Heart right ventricle (tissue), 16 donors: Measurements from ENCODE around the gene RNF151. TPM values are rescaled to one million over a fixed set of nuclear protein-coding genes. Genes with fewer than 3 reads are reported as not detected.
A peak's percentile ranks its signal among the peaks of the same experiment; 100 is the strongest.

Source experiments
- ATAC-seq, 8 donors: fragments of 200-7000 bp; cut with Tn5 transposase; one replicate each; pipeline ENCODE4 v1.9.1; 2020; ENCODE audit warnings: mild to moderate bottlenecking in 8 of 8, moderate library complexity in 8 of 8, moderate number of reproducible peaks in 1 of 8
- DNase-seq, 2 donors: peaks; one replicate each; pipeline ENCODE4 v3.0.0-alpha.2; 2020
- H3K27ac ChIP-seq, 10 donors: fragments of 200-600 bp; sonication (generic) in 2 of 10; one replicate each; pipeline versions ENCODE4 v1.5.0 to v1.8.0; 2020 to 2022; ENCODE audit warnings: mild to moderate bottlenecking in 3 of 10
- H3K27me3 ChIP-seq, 7 donors: fragments of 200-600 bp; one replicate each; pipeline ENCODE4 v1.8.0; 2021 to 2022; ENCODE audit warnings: mild to moderate bottlenecking in 2 of 7
- H3K36me3 ChIP-seq, 9 donors: fragments of 200-600 bp; sonication (generic) in 1 of 9; one replicate each; pipeline versions ENCODE4 v1.5.0 to v1.8.0; 2020 to 2022; ENCODE audit warnings: mild to moderate bottlenecking in 2 of 9
- H3K4me1 ChIP-seq, 9 donors: fragments of 200-600 bp; sonication (generic) in 1 of 9; one replicate each; pipeline versions ENCODE4 v1.5.0 to v1.8.0; 2020 to 2022; ENCODE audit warnings: mild to moderate bottlenecking in 4 of 9
- H3K4me3 ChIP-seq, 10 donors: fragments of 200-600 bp; sonication (generic) in 2 of 10; one replicate each; pipeline versions ENCODE4 v1.5.0 to v1.8.0; 2020 to 2022; ENCODE audit warnings: mild to moderate bottlenecking in 7 of 10, moderate library complexity in 2 of 10
- H3K9me3 ChIP-seq, 11 donors: fragments of 200-600 bp in 10 of 11; sonication (generic) in 2 of 11; one replicate each; pipeline versions ENCODE4 v1.5.0 to v1.8.0; 2013 to 2022; ENCODE audit warnings: mild to moderate bottlenecking in 2 of 11, control low read depth in 1 of 11, moderate library complexity in 1 of 11
- CTCF ChIP-seq, 9 donors: fragments of 200-600 bp; sonication (generic) in 2 of 9; IDR thresholded peaks; one replicate each; pipeline versions ENCODE4 v1.5.0 to v1.8.0; 2021 to 2022; ENCODE audit warnings: antibody characterized with exemption in 9 of 9, mild to moderate bottlenecking in 5 of 9, moderate library complexity in 1 of 9
- WGBS, 2 donors: extraction: QIAGEN DNeasy Blood & Tissue Kit; methylation state at CpG; one replicate each; pipeline ENCODE4 v1.1.7; 2013; ENCODE audit warnings: inconsistent platforms in 1 of 2; 5-methylcytosine and 5-hydroxymethylcytosine counted together
- intact Hi-C, 10 donors: fragments of 100-400 bp; cut with DNase I; formaldehyde crosslinking; loops; one replicate each; pipeline versions ENCODE4 v1.11.1 to v1.14.2; 2022
- polyA plus RNA-seq, 2 donors: library from polyadenylated mRNA; stranded (reverse); fragments of 200-250 nt; gene quantifications; one replicate each; pipeline ENCODE4 v1.2.3, GENCODE V29; 2013
- total RNA-seq, 10 donors: library from RNA; stranded (reverse); fragmentation: NEBNext Ultra II Directional in 3 of 10; extraction: Animal tissue kit (Norgen Biotek cat#: 25700) in 3 of 10; gene quantifications; one replicate each; pipeline versions ENCODE4 v1.2.1 to v1.2.4, GENCODE V29; 2021 to 2023
- donor health status: Arrhythmogenic right ventricular cardiomyopathy.
- donor health status: ischemic (EF 13 %, LVEDD 7.1; RV severe dilation, severe dysfunction).
- donor health status: healthy with polysubstance abuse.
- donor health status: DM: no; HTN: yes; CAD: no.
- donor health status: DM: no; HTN: no; CAD: no.
- donor health status: ischemic (EF 25% LVEDD 6.9; RV normal size, moderate dysfunction).
- donor health status: ischemic (EF 25% LVEDD 5.7; RV mildly dilated, moderate dysfunction).
- donor health status: healthy.
- donor health status: DM: yes; HTN: yes; CAD: no.
- donor health status: Ischemic cardiomyopathy.
- donor health status: ischemic (EF 35%, LVEDD 5.7; RV mildly dilated, moderate dysfunction).
- donor health status: nonischemic (EF 11% LVEDD 7.7; RV severe dilation, severe dysfunction).
- donor health status: DM: yes; HTN: yes; CAD: no.
- donor health status: PGD.
- donor health status: ischemic (EF 29% LVEDD 5.4; RV normal size, mild dysfunction).
- donor health status: nonischemic (EF 23%, LVEDD 6.1; RV moderate dilation, normal function).

Gene RNF151
- total and polyA plus RNA-seq, 12 donors = not detected

GRCh38 chr16:1992704-1993317, 26.2 kb downstream of the RNF151 start:
- peaks cover 12 to 40% (median 36%) of the 10 kb centered on the region in 7 donors for H3K27me3 ChIP-seq
- H3K36me3 ChIP-seq = peaks cover 0 to 18% (median 11%) of the 10 kb centered on the region in 9 donors
- 42 to 52% methylated on average over 35 to 50 of the region's 50 CpGs for WGBS, 2 donors
- intact Hi-C loops = no loop called here
- H3K4me3 ChIP-seq = peak overlapping the region in 7 of 10 donors; percentile 39 to 60 (median 53)
- peak in 4 of 8 donors; percentile 0 to 25 (median 2) for ATAC-seq
- no peaks in the 10 kb centered on the region for H3K9me3 ChIP-seq
- no peak overlapping the region for H3K27ac ChIP-seq
- DNase-seq = no peak
- H3K4me1 ChIP-seq = peaks cover 5 to 27% (median 22%) of the 10 kb centered on the region in 9 donors
- TF ChIP-seq CTCF (IDR thresholded peaks at IDR 0.05) = no peak

GRCh38 chr16:1993731-1994131, 27.1 kb downstream of the RNF151 start:
- ATAC-seq (no peak), DNase-seq (no peak)
- H3K4me1 ChIP-seq = peaks cover 5 to 31% (median 22%) of the 10 kb centered on the region in 9 donors
- 69 to 76% methylated on average over 2 of the region's 2 CpGs for WGBS, 2 donors
- no peak overlapping the region for H3K27ac ChIP-seq
- TF ChIP-seq CTCF (IDR thresholded peaks at IDR 0.05) = no peak
- H3K9me3 ChIP-seq = no peaks in the 10 kb centered on the region
- peaks cover 0 to 27% (median 18%) of the 10 kb centered on the region in 9 donors for H3K36me3 ChIP-seq
- peaks cover 12 to 32% (median 26%) of the 10 kb centered on the region in 7 donors for H3K27me3 ChIP-seq
- intact Hi-C loops = no loop called here
- no peak overlapping the region for H3K4me3 ChIP-seq

- no peak for TF ChIP-seq CTCF (IDR thresholded peaks at IDR 0.05)
- Histone ChIP-seq H3K4me3 (no peak overlapping the region), H3K27ac (no peak overlapping the region), H3K4me1 (peaks cover 0 to 5% (median 0%) of the 10 kb centered on the region in 9 donors), H3K27me3 (no peaks in the 10 kb centered on the region), H3K36me3 (peaks cover 16 to 67% (median 57%) of the 10 kb centered on the region in 9 donors), H3K9me3 (no peaks in the 10 kb centered on the region)
- DNase-seq (no peak), ATAC-seq (peak in 1 of 8 donors; percentile 10)
- WGBS, 2 donors = 89 to 90% methylated on average over 25 to 26 of the region's 26 CpGs
- intact Hi-C loops = no loop called here
Observed at GRCh38 chr16:1997494-1998359, 31.1 kb downstream of the RNF151 start.

- Histone ChIP-seq H3K36me3 (peaks cover 16 to 74% (median 63%) of the 10 kb centered on the region in 9 donors), H3K9me3 (no peaks in the 10 kb centered on the region), H3K27me3 (no peaks in the 10 kb centered on the region), H3K4me3 (no peak overlapping the region), H3K27ac (no peak overlapping the region), H3K4me1 (peaks cover 0 to 9% (median under 1%) of the 10 kb centered on the region in 9 donors)
- TF ChIP-seq CTCF (IDR thresholded peaks at IDR 0.05) = no peak
- no peak for DNase-seq
- 95 to 96% methylated on average over 27 of the region's 27 CpGs for WGBS, 2 donors
- no peak for ATAC-seq
- intact Hi-C loops = no loop called here
Observed at GRCh38 chr16:1998360-1998835, 31.7 kb downstream of the RNF151 start.
